Liver (tissue), 3 donors: ENCODE results near the gene ACIN1.

ENCODE experiments used
- CTCF ChIP-seq: fragments of 150-350 bp; IDR thresholded peaks from 2 replicates; pipeline ENCODE4 v1.5.1; 2017; ENCODE audit warnings: improper control_type of control experiment, low read depth, low read length; ENCODE audit not compliant: missing input control
- MAX ChIP-seq: IDR thresholded peaks from 2 replicates; pipeline ENCODE4 v1.6.1; 2016; ENCODE audit warnings: antibody characterized with exemption
- RAD21 ChIP-seq, 2 donors: IDR thresholded peaks; 2 replicates each; pipeline ENCODE4 v1.6.1; 2016; ENCODE audit warnings: antibody characterized with exemption in 2 of 2, mild to moderate bottlenecking in 2 of 2
- donor health status: healthy.
- donor health status: healthy.

DNA sequence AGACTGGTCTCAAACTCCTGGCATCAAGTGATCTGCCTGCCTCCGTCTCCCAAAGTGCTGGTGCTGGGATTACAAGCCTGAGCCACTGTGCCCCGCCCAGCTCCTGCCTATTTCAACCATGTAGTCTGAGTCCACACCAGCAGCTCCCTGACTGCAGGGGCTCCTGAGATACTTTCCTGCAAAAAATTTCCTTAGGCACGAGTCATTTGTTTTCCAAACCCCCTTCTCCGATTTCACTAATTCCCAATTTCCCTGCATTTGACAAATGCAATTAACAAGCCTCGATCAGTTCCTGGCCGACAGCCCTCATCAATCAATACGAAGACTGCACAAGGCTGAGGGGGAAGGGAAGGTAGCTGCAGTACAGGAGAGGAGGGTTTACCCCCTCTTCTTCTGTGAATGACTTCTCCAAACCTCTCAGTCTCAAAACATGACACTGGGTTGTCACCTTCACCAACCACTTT lies 70.3 kb downstream of the ACIN1 start:
- no peak for TF ChIP-seq CTCF
- no peak for TF ChIP-seq RAD21 (IDR thresholded peaks at IDR 0.05)
- no peak for TF ChIP-seq MAX
